Adrenal gland (tissue), 12 donors: Measurements from ENCODE around the gene CDC42SE1. TPM values are rescaled to one million over a fixed set of nuclear protein-coding genes. Genes with fewer than 3 reads are reported as not detected.

Source experiments
- DNase-seq, 7 donors: peaks; one replicate each; pipeline ENCODE4 v3.0.0-alpha.2; 2019 to 2020
- H3K27ac ChIP-seq, 5 donors: fragments of 200-600 bp; sonication (generic) in 4 of 5; 1 replicate in 3 of 5; 2 replicates in 2 of 5; pipeline versions ENCODE4 v1.5.1 to v1.8.0; 2016 to 2020; ENCODE audit warnings: mild to moderate bottlenecking in 1 of 5
- H3K27me3 ChIP-seq: fragments of 200-600 bp; 2 replicates; pipeline ENCODE4 v1.8.0; 2021
- H3K36me3 ChIP-seq, 2 donors: fragments of 200-600 bp; replicated peaks in 1 of 2; 1 replicate in 1 of 2; 2 replicates in 1 of 2; pipeline versions ENCODE4 v1.5.1 to v1.8.0; 2018 to 2022
- H3K4me1 ChIP-seq, 2 donors: fragments of 200-600 bp; replicated peaks in 1 of 2; 1 replicate in 1 of 2; 2 replicates in 1 of 2; pipeline versions ENCODE4 v1.5.1 to v1.8.0; 2018 to 2021
- H3K4me3 ChIP-seq, 4 donors: fragments of 200-600 bp; sonication (generic) in 3 of 4; one replicate each; pipeline ENCODE4 v1.5.1; 2016 to 2018
- H3K9me3 ChIP-seq, 3 donors: fragments of 200-600 bp; sonication (generic) in 1 of 3; replicated peaks in 1 of 3; 1 replicate in 2 of 3; 2 replicates in 1 of 3; pipeline versions ENCODE4 v1.5.1 to v1.8.0; 2016 to 2021
- CTCF ChIP-seq, 6 experiments: fragments of 450-650 bp in 4 of 6; fragments of 200-600 bp in 2 of 6; sonication (generic) in 1 of 6; IDR thresholded peaks; 1 replicate in 5 of 6; 2 replicates in 1 of 6; pipeline versions ENCODE4 v1.5.1 to v1.8.0; 2016 to 2021; ENCODE audit warnings: antibody characterized with exemption in 6 of 6, mild to moderate bottlenecking in 2 of 6, moderate library complexity in 1 of 6
- POLR2A ChIP-seq, 2 donors: fragments of 450-650 bp; IDR thresholded peaks; one replicate each; pipeline ENCODE4 v1.6.1; 2017; ENCODE audit warnings: antibody characterized with exemption in 2 of 2, mild to moderate bottlenecking in 2 of 2, moderate library complexity in 1 of 2
- WGBS, 4 donors: extraction: QIAGEN DNeasy Blood & Tissue Kit in 2 of 4; methylation state at CpG; one replicate each; pipeline versions ENCODE4 v1.1.5 to v1.1.7; 2013 to 2017; 5-methylcytosine and 5-hydroxymethylcytosine counted together
- intact Hi-C, 2 donors: fragments of 100-400 bp; cut with DNase I; formaldehyde crosslinking; loops; one replicate each; pipeline versions ENCODE4 v1.14.1 to v1.15.0; 2022 to 2023
- polyA plus RNA-seq, 3 donors: library from polyadenylated mRNA; stranded (reverse); fragments of 200-250 nt in 2 of 3; fragments of 350-450 nt in 1 of 3; fragmentation: Illumina TruSeq in 1 of 3; extraction: RNeasy Lipid Tissue Mini Kit (QIAGEN cat#74804) in 1 of 3; gene quantifications; one replicate each; pipeline ENCODE4 v1.2.3, GENCODE V29; 2013 to 2014
- total RNA-seq, 9 donors: library from RNA; depleted of rRNA in 4 of 9; stranded (reverse); fragments of >200 nt in 4 of 9; fragments of 120-200 nt in 1 of 9; fragmentation: NEBNext Ultra II Directional in 1 of 9; extraction: Animal tissue kit (Norgen Biotek cat#: 25700) in 1 of 9; gene quantifications; one replicate each; pipeline versions ENCODE4 v1.1.0 to v1.2.4, GENCODE V29; 2013 to 2023
- donor health status: healthy with polysubstance abuse.
- donor health status: Bipolar disorder and iron deficiency.
- donor health status: DM: yes; HTN: yes; CAD: no.
- donor health status: DM: no; HTN: no; CAD: no.
- donor health status: DM: no; HTN: no; CAD: no.
- donor health status: DM: yes; HTN: yes; CAD: no.

CDC42SE1 gene
- total and polyA plus RNA-seq, 12 donors, result 45.5 to 125 (median 85.9) TPM

GRCh38 chr1:151037032-151037431 lies 22.4 kb downstream of the CDC42SE1 start:
- peaks cover 0 to 10% of the 10 kb centered on the region in 2 donors for H3K36me3 ChIP-seq
- 87 to 90% (median 89%) methylated on average over 6 of the region's 6 CpGs for WGBS, 4 donors
- intact Hi-C loops, result no loop called here
- no peaks in the 10 kb centered on the region for H3K9me3 ChIP-seq
- H3K27ac ChIP-seq, result no peak overlapping the region
- no peak overlapping the region for H3K4me3 ChIP-seq
- H3K27me3 ChIP-seq, result no peaks in the 10 kb centered on the region
- TF ChIP-seq POLR2A (IDR thresholded peaks at IDR 0.05) (no peak), CTCF (IDR thresholded peaks at IDR 0.05) (no peak)
- no peaks in the 10 kb centered on the region for H3K4me1 ChIP-seq
- no peak for DNase-seq

- H3K27ac ChIP-seq, result no peak within 1 kb of the TSS
- H3K4me1 ChIP-seq, result no peaks in the 10 kb centered on the region
- H3K27me3 ChIP-seq, result no peaks in the 10 kb centered on the region
- H3K9me3 ChIP-seq, result no peaks in the 10 kb centered on the region
- H3K36me3 ChIP-seq, result peaks cover 0 to 16% of the 10 kb centered on the region in 2 donors
- no peak within 1 kb of the TSS for H3K4me3 ChIP-seq
- DNase-seq, result no peak
- TF ChIP-seq POLR2A (IDR thresholded peaks at IDR 0.05), result no peak
- TF ChIP-seq CTCF (IDR thresholded peaks at IDR 0.05), result no peak
- 48 to 67% (median 50%) methylated on average over 2 of the region's 2 CpGs for WGBS, 4 donors
- intact Hi-C loops, result no loop called here
These were observed 23.1 kb downstream of the CDC42SE1 start, which contains the start of gene BNIPL for GRCh38 chr1:151036356-151036755. BNIPL (plus strand) TSS chr1:151036586; CDS start chr1:151036726, 140 bp downstream.

- no peak for DNase-seq
- H3K9me3 ChIP-seq, result no peaks in the 10 kb centered on the region
- WGBS, 4 donors, result 90 to 97% (median 93%) methylated on average over 3 of the region's 3 CpGs
- H3K4me1 ChIP-seq, result no peaks in the 10 kb centered on the region
- H3K27ac ChIP-seq, result no peak overlapping the region
- H3K4me3 ChIP-seq, result no peak overlapping the region
- H3K27me3 ChIP-seq, result no peaks in the 10 kb centered on the region
- H3K36me3 ChIP-seq, result peaks cover 0 to 26% of the 10 kb centered on the region in 2 donors
- intact Hi-C loops, result no loop called here
- TF ChIP-seq CTCF (IDR thresholded peaks at IDR 0.05), result no peak
- TF ChIP-seq POLR2A (IDR thresholded peaks at IDR 0.05), result no peak
These were observed 24.3 kb downstream of the CDC42SE1 start for GRCh38 chr1:151035167-151035566.

GRCh38 chr1:151032164-151032563 lies 27.3 kb downstream of the CDC42SE1 start:
- TF ChIP-seq CTCF (IDR thresholded peaks at IDR 0.05) (no peak), POLR2A (IDR thresholded peaks at IDR 0.05) (no peak)
- intact Hi-C loops, result no loop called here
- WGBS, 4 donors, result 95 to 96% (median 96%) methylated on average over 8 of the region's 8 CpGs
- H3K4me3 ChIP-seq, result no peak overlapping the region
- H3K4me1 ChIP-seq, result no peaks in the 10 kb centered on the region
- H3K27ac ChIP-seq, result no peak overlapping the region
- H3K9me3 ChIP-seq, result no peaks in the 10 kb centered on the region
- DNase-seq, result no peak
- H3K27me3 ChIP-seq, result no peaks in the 10 kb centered on the region
- peaks cover 0 to 49% of the 10 kb centered on the region in 2 donors for H3K36me3 ChIP-seq
